Smooth muscle cell (in vitro differentiated cells): Measurements from ENCODE around the gene CACNA1E. TPM values are rescaled to one million over a fixed set of nuclear protein-coding genes. Genes with fewer than 3 reads are reported as not detected.

Source experiments
- DNase-seq: peaks from one replicate; lab custom pipeline; 2025; ENCODE audit not compliant: unreplicated experiment; lab: John Stamatoyannopoulos, UW
- H2AFZ ChIP-seq: fragments of 200-600 bp; sonication (generic); 2 replicates; pipeline ENCODE4 v1.6.0; 2016; ENCODE audit warnings: antibody characterized with exemption, low read depth, mild to moderate bottlenecking
- H3F3A ChIP-seq: fragments of 200-600 bp; sonication (generic); 2 replicates; pipeline ENCODE4 v1.6.0; 2017; ENCODE audit warnings: antibody characterized with exemption, low read depth
- H3K27ac ChIP-seq: fragments of 200-600 bp; sonication (generic); 2 replicates; pipeline ENCODE4 v1.5.1; 2016; ENCODE audit warnings: low read depth, mild to moderate bottlenecking
- H3K27me3 ChIP-seq: fragments of 200-600 bp; sonication (generic); 2 replicates; pipeline ENCODE4 v1.6.1; 2016; ENCODE audit warnings: low read depth, mild to moderate bottlenecking
- H3K36me3 ChIP-seq: fragments of 200-600 bp; sonication (generic); 2 replicates; pipeline ENCODE4 v1.5.1; 2016; ENCODE audit warnings: low read depth
- H3K4me1 ChIP-seq: fragments of 200-600 bp; sonication (generic); 2 replicates; pipeline ENCODE4 v1.5.1; 2016; ENCODE audit warnings: low read depth
- H3K4me2 ChIP-seq: fragments of 200-600 bp; sonication (generic); 2 replicates; pipeline ENCODE4 v1.6.0; 2016; ENCODE audit warnings: mild to moderate bottlenecking
- H3K4me3 ChIP-seq: fragments of 200-600 bp; sonication (generic); 2 replicates; pipeline ENCODE4 v1.5.1; 2016; ENCODE audit warnings: mild to moderate bottlenecking
- H3K79me2 ChIP-seq: fragments of 200-600 bp; sonication (generic); 2 replicates; pipeline ENCODE4 v1.6.0; 2016; ENCODE audit warnings: low read depth, mild to moderate bottlenecking
- H3K9ac ChIP-seq: fragments of 200-600 bp; sonication (generic); 2 replicates; pipeline ENCODE4 v1.6.0; 2016; ENCODE audit warnings: low read depth
- H3K9me3 ChIP-seq: fragments of 200-600 bp; sonication (generic); replicated peaks from 2 replicates; pipeline ENCODE4 v1.5.1; 2016; ENCODE audit warnings: low read depth
- H4K20me1 ChIP-seq: fragments of 200-600 bp; sonication (generic); 2 replicates; pipeline ENCODE4 v1.6.0; 2016; ENCODE audit warnings: low read depth
- CTCF ChIP-seq: fragments of 200-600 bp; sonication (generic); IDR thresholded peaks from 2 replicates; pipeline ENCODE4 v1.5.1; 2017; ENCODE audit warnings: borderline replicate concordance, mild to moderate bottlenecking, antibody characterized with exemption; ENCODE audit not compliant: insufficient read depth, poor library complexity, severe bottlenecking
- WGBS: methylation state at CpG from one replicate; pipeline ENCODE4 v1.1.7; 2016; ENCODE audit warnings: low lambda C conversion rate; 5-methylcytosine and 5-hydroxymethylcytosine counted together
- polyA plus RNA-seq: library from polyadenylated mRNA; unstranded; fragments of >200 nt; fragmentation: Nextera tagmentation; extraction: Ambion mirVana; gene quantifications from 2 replicates; pipeline ENCODE4 v1.2.1, GENCODE V29; 2016
- total RNA-seq: library from RNA; depleted of rRNA; stranded (reverse); fragments of >200 nt; gene quantifications from 2 replicates; pipeline ENCODE4 v1.2.3, GENCODE V29; 2014

The CACNA1E gene
- total and polyA plus RNA-seq, 2 experiments from 2014 or later = not detected

- Histone ChIP-seq H3K9me3 (no peaks in the 10 kb centered on the region), H3K9ac (no peak overlapping the region), H3K79me2 (no peaks in the 10 kb centered on the region), H3K4me2 (no peak overlapping the region), H4K20me1 (no peaks in the 10 kb centered on the region), H3K27me3 (peaks cover 4% of the 10 kb centered on the region), H3K4me3 (no peak overlapping the region), H3K27ac (peak overlapping the region; percentile 70), H3K36me3 (no peaks in the 10 kb centered on the region), H3F3A (no peaks in the 10 kb centered on the region), H2AFZ (no peak overlapping the region), H3K4me1 (no peaks in the 10 kb centered on the region)
- no peak for TF ChIP-seq CTCF
- WGBS = 42% methylated on average over 6 of the region's 6 CpGs
- DNase-seq = no peak
Measured at GRCh38 chr1:181503171-181503810, 20.0 kb downstream of the CACNA1E start.

- no peaks in the 10 kb centered on the region for H3K79me2 ChIP-seq
- no peak overlapping the region for H3K9ac ChIP-seq
- WGBS = 83% methylated on average over 4 of the region's 4 CpGs
- peaks cover 4% of the 10 kb centered on the region for H3K27me3 ChIP-seq
- DNase-seq = no peak
- no peaks in the 10 kb centered on the region for H3K9me3 ChIP-seq
- no peaks in the 10 kb centered on the region for H3F3A ChIP-seq
- no peak for TF ChIP-seq CTCF
- no peak overlapping the region for H3K27ac ChIP-seq
- no peaks in the 10 kb centered on the region for H3K36me3 ChIP-seq
- H3K4me2 ChIP-seq = no peak overlapping the region
- no peak overlapping the region for H2AFZ ChIP-seq
- no peaks in the 10 kb centered on the region for H3K4me1 ChIP-seq
- H4K20me1 ChIP-seq = no peaks in the 10 kb centered on the region
- no peak overlapping the region for H3K4me3 ChIP-seq
Measured at GRCh38 chr1:181504399-181504842, 21.1 kb downstream of the CACNA1E start.

- DNase-seq = no peak
- WGBS = 91% methylated on average over 5 of the region's 5 CpGs
- H3K4me1 ChIP-seq = no peaks in the 10 kb centered on the region
Measured at GRCh38 chr1:181506563-181507353, 23.4 kb downstream of the CACNA1E start.

More at GRCh38 chr1:181506563-181507353, 23.4 kb downstream of the CACNA1E start:
- no peaks in the 10 kb centered on the region for H3F3A ChIP-seq
- H3K27ac ChIP-seq = no peak overlapping the region
- no peak for TF ChIP-seq CTCF
- no peaks in the 10 kb centered on the region for H4K20me1 ChIP-seq
- no peak overlapping the region for H3K4me2 ChIP-seq
- no peak overlapping the region for H2AFZ ChIP-seq
- H3K36me3 ChIP-seq = no peaks in the 10 kb centered on the region
- no peaks in the 10 kb centered on the region for H3K27me3 ChIP-seq
- H3K79me2 ChIP-seq = no peaks in the 10 kb centered on the region
- H3K4me3 ChIP-seq = no peak overlapping the region
- H3K9ac ChIP-seq = no peak overlapping the region
- no peaks in the 10 kb centered on the region for H3K9me3 ChIP-seq
